KOPT-K1 (cell line): ENCODE results near the gene SBF1.
"Not testable (repeated sequence)": the region's sequence is repeated elsewhere in the genome, so short reads cannot be mapped to it uniquely, and the experiment has no call there.

ENCODE experiments used
- H3K27ac ChIP-seq: fragments of 200-600 bp; sonication (generic); 2 replicates; pipeline ENCODE4 v1.5.1; 2016; ENCODE audit warnings: antibody characterized with exemption, mild to moderate bottlenecking, low read depth, low read length; ENCODE audit not compliant: poor library complexity, severe bottlenecking
- H3K36me3 ChIP-seq: fragments of 200-600 bp; sonication (generic); 2 replicates; pipeline ENCODE4 v1.5.1; 2017; ENCODE audit warnings: antibody characterized with exemption, mild to moderate bottlenecking, low read length, moderate library complexity; ENCODE audit not compliant: insufficient read depth
- H3K9me3 ChIP-seq: fragments of 200-600 bp; sonication (generic); 2 replicates; pipeline ENCODE4 v1.5.1; 2017; ENCODE audit warnings: antibody characterized with exemption, low read length, mild to moderate bottlenecking; ENCODE audit not compliant: insufficient read depth, poor library complexity, severe bottlenecking

Gene SBF1

GRCh38 chr22:50438305-50439275 is 36.2 kb downstream of the SBF1 start:
- Histone ChIP-seq H3K9me3 (no peaks in the 10 kb centered on the region), H3K27ac (no peak overlapping the region), H3K36me3 (peaks cover 84% of the 10 kb centered on the region)

DNA sequence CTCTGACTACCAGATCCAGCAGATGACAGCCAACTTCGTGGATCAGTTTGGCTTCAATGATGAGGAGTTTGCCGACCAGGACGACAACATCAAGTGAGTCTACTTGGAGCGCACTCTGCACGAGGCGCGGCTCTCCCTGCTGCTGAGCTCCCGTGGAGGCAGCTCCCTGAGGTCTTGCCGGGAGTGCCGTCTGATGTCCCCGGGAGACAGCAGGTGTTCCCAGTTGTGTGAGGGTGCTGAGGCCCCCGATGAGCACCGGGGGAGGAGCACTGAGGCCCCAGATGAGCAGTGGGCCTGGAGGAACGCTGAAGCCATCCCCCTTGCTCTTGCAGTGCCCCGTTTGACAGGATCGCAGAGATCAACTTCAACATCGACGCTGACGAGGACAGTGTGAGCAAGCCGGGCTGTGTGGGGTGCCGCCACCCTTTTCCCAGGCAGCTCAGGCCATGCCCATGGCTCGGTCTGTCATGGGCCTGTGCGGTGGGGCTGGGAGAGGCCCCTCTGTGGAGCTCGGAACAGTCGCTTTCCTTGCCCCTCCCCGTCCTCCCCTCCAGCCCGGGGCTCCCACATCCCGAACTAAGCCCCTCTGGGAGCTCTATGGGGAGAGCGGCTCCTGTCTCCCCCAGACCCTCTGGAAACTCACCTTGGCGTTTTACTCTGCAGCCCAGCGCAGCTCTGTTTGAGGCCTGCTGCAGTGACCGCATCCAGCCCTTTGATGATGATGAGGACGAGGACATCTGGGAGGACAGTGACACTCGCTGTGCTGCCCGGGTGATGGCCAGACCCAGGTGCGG is 37.1 kb downstream of the SBF1 start:
- Histone ChIP-seq H3K36me3 (peaks cover 80% of the 10 kb centered on the region), H3K9me3 (no peaks in the 10 kb centered on the region), H3K27ac (no peak overlapping the region)

- H3K27ac ChIP-seq = no peak overlapping the region
- no peaks in the 10 kb centered on the region for H3K9me3 ChIP-seq
- H3K36me3 ChIP-seq = peaks cover 83% of the 10 kb centered on the region
These were observed 37.9 kb downstream of the SBF1 start for GRCh38 chr22:50436841-50437341.

- peaks cover 84% of the 10 kb centered on the region for H3K36me3 ChIP-seq
- no peaks in the 10 kb centered on the region for H3K9me3 ChIP-seq
- no peak overlapping the region for H3K27ac ChIP-seq
These were observed 38.6 kb downstream of the SBF1 start for GRCh38 chr22:50436015-50436830.

DNA sequence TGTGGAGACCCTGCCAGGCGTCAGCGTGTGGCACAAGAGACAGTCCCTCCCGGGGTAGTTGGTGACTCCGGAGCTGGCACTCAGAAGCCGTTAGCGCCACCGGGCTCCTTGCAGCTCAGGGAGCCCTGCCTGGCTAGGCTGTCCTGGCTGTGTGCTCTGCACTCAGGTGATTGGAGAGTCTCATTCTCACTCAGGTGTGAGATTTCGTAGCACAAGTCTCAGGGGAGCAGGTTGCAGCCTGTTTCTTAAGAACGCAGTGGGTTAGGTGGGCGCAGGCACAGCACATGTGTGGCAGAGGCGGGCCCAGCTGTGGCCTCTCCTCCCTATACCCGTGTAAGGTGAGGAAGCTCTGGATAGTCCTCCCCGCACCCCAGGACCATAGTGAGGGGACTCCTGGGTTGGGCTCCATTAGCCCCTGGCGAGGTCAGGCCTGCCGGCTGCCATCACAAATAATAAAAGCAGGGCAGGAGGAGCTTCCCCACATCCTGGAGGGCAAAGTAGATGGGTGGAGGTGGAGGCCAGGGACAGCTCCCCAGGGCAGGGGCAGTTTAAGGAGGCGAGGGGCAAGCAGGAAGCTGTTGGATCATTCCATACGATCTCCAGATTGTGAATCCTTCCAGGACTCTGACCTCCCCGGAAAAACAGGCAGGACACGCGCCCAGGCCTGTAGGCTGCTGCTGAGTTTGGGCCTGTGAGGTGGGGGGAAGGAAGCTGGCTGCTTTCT is 39.4 kb downstream of the SBF1 start:
- Histone ChIP-seq H3K9me3 (no peaks in the 10 kb centered on the region), H3K36me3 (peaks cover 84% of the 10 kb centered on the region), H3K27ac (no peak overlapping the region)

- H3K36me3 ChIP-seq = peaks cover 84% of the 10 kb centered on the region
- no peaks in the 10 kb centered on the region for H3K9me3 ChIP-seq
- H3K27ac ChIP-seq = no peak overlapping the region
These were observed 40.0 kb downstream of the SBF1 start for GRCh38 chr22:50434849-50435248.

GRCh38 chr22:50432877-50433510 is 41.8 kb downstream of the SBF1 start:
- H3K9me3 ChIP-seq, H3K27ac ChIP-seq: not testable (repeated sequence)
- H3K36me3 ChIP-seq = peaks cover 84% of the 10 kb centered on the region

GRCh38 chr22:50432131-50432876 is 42.5 kb downstream of the SBF1 start:
- Histone ChIP-seq H3K27ac (no peak overlapping the region), H3K9me3 (no peaks in the 10 kb centered on the region), H3K36me3 (peaks cover 83% of the 10 kb centered on the region)

GRCh38 chr22:50425179-50425916 is 49.5 kb downstream of the SBF1 start:
- no peaks in the 10 kb centered on the region for H3K9me3 ChIP-seq
- peaks cover 90% of the 10 kb centered on the region for H3K36me3 ChIP-seq
- H3K27ac ChIP-seq = no peak overlapping the region

- peaks cover 90% of the 10 kb centered on the region for H3K36me3 ChIP-seq
- H3K27ac ChIP-seq = no peak overlapping the region
- H3K9me3 ChIP-seq = no peaks in the 10 kb centered on the region
These were observed 50.9 kb downstream of the SBF1 start for GRCh38 chr22:50423956-50424355.

- no peak overlapping the region for H3K27ac ChIP-seq
- H3K36me3 ChIP-seq = peaks cover 89% of the 10 kb centered on the region
- H3K9me3 ChIP-seq = no peaks in the 10 kb centered on the region
These were observed 51.6 kb downstream of the SBF1 start for GRCh38 chr22:50422961-50423815.

- no peaks in the 10 kb centered on the region for H3K9me3 ChIP-seq
- H3K27ac ChIP-seq = no peak overlapping the region
- H3K36me3 ChIP-seq = peaks cover 90% of the 10 kb centered on the region
These were observed 52.8 kb downstream of the SBF1 start for GRCh38 chr22:50422046-50422445.
